Dermis lymphatic vessel endothelial cell (primary cell): ENCODE data around the gene PACRG. TPM values are rescaled to one million over a fixed set of nuclear protein-coding genes. Genes with fewer than 3 reads are reported as not detected.

Source experiments
- total RNA-seq: library from RNA; depleted of rRNA; stranded (reverse); fragments of >200 nt; gene quantifications from 2 replicates; pipeline ENCODE4 v1.2.1, GENCODE V29; 2014

PACRG gene
- 0.09 and 0.22 TPM in 2 replicates for total RNA-seq

GRCh38 chr6:162727322-162728182 is at the start of gene PACRG, which contains the start of gene PRKN:
TSS of gene PACRG (plus strand) at chr6:162727974.
TSS of gene PRKN (minus strand) at chr6:162727766.

Other genes with a start within 250 kb of the PACRG start
- 1.1 and 3.1 TPM in 2 replicates for gene PRKN, start 208 bp upstream of the PACRG start, total RNA-seq